ENCODE results near the gene NAAA.

DNA sequence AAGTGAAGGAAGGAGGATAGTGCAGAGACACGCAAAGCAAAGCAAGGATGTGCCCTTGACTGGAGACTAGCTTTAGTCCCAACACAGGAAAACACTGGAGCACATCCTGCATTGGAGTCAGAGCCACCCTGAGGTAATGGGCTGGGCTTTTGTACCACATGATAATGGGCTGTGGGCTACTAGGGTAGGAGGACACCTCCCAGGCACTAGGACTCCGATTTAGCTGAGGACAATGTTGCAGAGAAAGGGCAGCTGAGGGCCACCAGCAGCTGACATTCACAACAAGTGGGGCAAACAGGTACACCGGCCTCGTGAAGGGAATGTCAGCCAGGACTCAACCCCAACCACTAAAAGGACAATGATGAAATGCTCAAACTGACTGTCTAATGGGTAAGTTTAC lies 39.8 kb upstream of the NAAA start:
- TF ChIP-seq, protein P1, sequence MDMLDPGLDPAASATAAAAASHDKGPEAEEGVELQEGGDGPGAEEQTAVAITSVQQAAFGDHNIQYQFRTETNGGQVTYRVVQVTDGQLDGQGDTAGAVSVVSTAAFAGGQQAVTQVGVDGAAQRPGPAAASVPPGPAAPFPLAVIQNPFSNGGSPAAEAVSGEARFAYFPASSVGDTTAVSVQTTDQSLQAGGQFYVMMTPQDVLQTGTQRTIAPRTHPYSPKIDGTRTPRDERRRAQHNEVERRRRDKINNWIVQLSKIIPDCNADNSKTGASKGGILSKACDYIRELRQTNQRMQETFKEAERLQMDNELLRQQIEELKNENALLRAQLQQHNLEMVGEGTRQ (IDR thresholded peaks at IDR 0.05; ENCODE audit: borderline replicate concordance, low read depth, low read length) = no peak
- no peak for TF ChIP-seq RAD21 (IDR thresholded peaks at IDR 0.05; ENCODE audit: low read length)
- TF ChIP-seq CHD2 (IDR thresholded peaks at IDR 0.05; ENCODE audit: low read length, partially characterized antibody) = no peak
- TF ChIP-seq, protein P2, sequence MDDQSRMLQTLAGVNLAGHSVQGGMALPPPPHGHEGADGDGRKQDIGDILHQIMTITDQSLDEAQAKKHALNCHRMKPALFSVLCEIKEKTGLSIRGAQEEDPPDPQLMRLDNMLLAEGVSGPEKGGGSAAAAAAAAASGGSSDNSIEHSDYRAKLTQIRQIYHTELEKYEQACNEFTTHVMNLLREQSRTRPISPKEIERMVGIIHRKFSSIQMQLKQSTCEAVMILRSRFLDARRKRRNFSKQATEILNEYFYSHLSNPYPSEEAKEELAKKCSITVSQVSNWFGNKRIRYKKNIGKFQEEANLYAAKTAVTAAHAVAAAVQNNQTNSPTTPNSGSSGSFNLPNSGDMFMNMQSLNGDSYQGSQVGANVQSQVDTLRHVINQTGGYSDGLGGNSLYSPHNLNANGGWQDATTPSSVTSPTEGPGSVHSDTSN (IDR thresholded peaks at IDR 0.05) = no peak
- TF ChIP-seq RFX5 (IDR thresholded peaks at IDR 0.05; ENCODE audit: low read length) = no peak

Measured in SK-N-SH (cell line).